ENCODE results near the gene SLCO2B1. TPM values are rescaled to one million over a fixed set of nuclear protein-coding genes. Genes with fewer than 3 reads are reported as not detected.
A peak's percentile ranks its signal among the peaks of the same experiment; 100 is the strongest.

The SLCO2B1 gene
- total and polyA plus RNA-seq, 8 donors: 3.3 to 68.2 (median 16.0) TPM

GRCh38 chr11:75203138-75203537 is 52.2 kb downstream of the SLCO2B1 start:
- DNase-seq: no peak
- no peaks in the 10 kb centered on the region for H3K4me1 ChIP-seq
- no peak overlapping the region for H3K4me3 ChIP-seq

GRCh38 chr11:75203641-75204011 is 52.7 kb downstream of the SLCO2B1 start:
- intact Hi-C loops (cut with DNase I; ENCODE audit: low total_unique reads): loop anchor here (2.0 kb wide), 1 partner anchor 59 kb away; no protein-coding TSS in a partner anchor
- peaks cover 0 to 5% (median 2%) of the 10 kb centered on the region in 3 donors for H3K27me3 ChIP-seq
- WGBS, 5 donors: 86 to 100% (median 94%) methylated on average over 2 of the region's 2 CpGs
- no peaks in the 10 kb centered on the region for H3K36me3 ChIP-seq
- no peak for DNase-seq
- no peak overlapping the region for H3K4me3 ChIP-seq
- no peak for TF ChIP-seq POLR2AphosphoS5 (IDR thresholded peaks at IDR 0.05)
- TF ChIP-seq EP300 (IDR thresholded peaks at IDR 0.05): no peak
- no peak for TF ChIP-seq POLR2A (IDR thresholded peaks at IDR 0.05)
- no peak for TF ChIP-seq CTCF (IDR thresholded peaks at IDR 0.05)
- H3K27ac ChIP-seq: no peak overlapping the region
- no peaks in the 10 kb centered on the region for H3K4me1 ChIP-seq
- no peaks in the 10 kb centered on the region for H3K9me3 ChIP-seq

More at GRCh38 chr11:75203138-75203537, 52.2 kb downstream of the SLCO2B1 start:
- no peaks in the 10 kb centered on the region for H3K36me3 ChIP-seq
- no peak for TF ChIP-seq CTCF (IDR thresholded peaks at IDR 0.05)
- TF ChIP-seq EP300 (IDR thresholded peaks at IDR 0.05): no peak
- TF ChIP-seq POLR2AphosphoS5 (IDR thresholded peaks at IDR 0.05): no peak
- TF ChIP-seq POLR2A (IDR thresholded peaks at IDR 0.05): no peak
- WGBS, 5 donors: 82 to 91% (median 88%) methylated on average over 12 to 13 of the region's 13 CpGs
- no peaks in the 10 kb centered on the region for H3K9me3 ChIP-seq
- H3K27ac ChIP-seq: no peak overlapping the region
- intact Hi-C loops (cut with DNase I; ENCODE audit: low total_unique reads): loop anchor here (2.0 kb wide), 1 partner anchor 58 kb away; no protein-coding TSS in a partner anchor
- peaks cover 0 to 5% (median 0%) of the 10 kb centered on the region in 3 donors for H3K27me3 ChIP-seq

- TF ChIP-seq EP300 (IDR thresholded peaks at IDR 0.05) (no peak), POLR2A (IDR thresholded peaks at IDR 0.05) (no peak), CTCF (IDR thresholded peaks at IDR 0.05) (no peak), POLR2AphosphoS5 (IDR thresholded peaks at IDR 0.05) (no peak)
- DNase-seq: no peak
- intact Hi-C loops (cut with DNase I; ENCODE audit: low total_unique reads): no loop called here
- Histone ChIP-seq H3K27me3 (peaks cover 0 to 7% (median 5%) of the 10 kb centered on the region in 3 donors), H3K36me3 (no peaks in the 10 kb centered on the region), H3K9me3 (no peaks in the 10 kb centered on the region), H3K4me1 (no peaks in the 10 kb centered on the region), H3K27ac (no peak overlapping the region), H3K4me3 (no peak overlapping the region)
- WGBS, 5 donors: 82 to 89% (median 88%) methylated on average over 8 to 10 of the region's 10 CpGs
Measured at GRCh38 chr11:75204012-75204674, 53.2 kb downstream of the SLCO2B1 start.

- Histone ChIP-seq H3K27me3 (peaks cover 0 to 13% (median 5%) of the 10 kb centered on the region in 3 donors), H3K9me3 (no peaks in the 10 kb centered on the region), H3K27ac (no peak overlapping the region), H3K36me3 (no peaks in the 10 kb centered on the region), H3K4me1 (no peaks in the 10 kb centered on the region), H3K4me3 (no peak overlapping the region)
- intact Hi-C loops (cut with DNase I; ENCODE audit: low total_unique reads): no loop called here
- peak; percentile 93 to 94 for DNase-seq
- 19 to 30% (median 24%) methylated on average over 8 to 9 of the region's 9 CpGs for WGBS, 5 donors
- no peak for TF ChIP-seq EP300 (IDR thresholded peaks at IDR 0.05)
- peak in 5 of 7 experiments; percentile 81 to 94 (median 87) for TF ChIP-seq CTCF (IDR thresholded peaks at IDR 0.05)
Measured at GRCh38 chr11:75204685-75205563, 54.0 kb downstream of the SLCO2B1 start.
